Stimulated activated CD4-positive, alpha-beta T cell treated with anti-CD3 and anti-CD28 coated beads, Interleukin-2, amount 100 ng/mL, for 24 hours (primary cell): ENCODE data around the gene RSPO3.

Experiments
- DNase-seq, 2 donors: peaks; one replicate each; pipeline ENCODE4 v3.0.0-alpha.2; 2020

Gene RSPO3

GRCh38 chr6:127114214-127114760, 4.2 kb upstream of the RSPO3 start:
- no peak for DNase-seq

GRCh38 chr6:127115084-127115655, 3.3 kb upstream of the RSPO3 start:
- no peak for DNase-seq

GRCh38 chr6:127115746-127116145, 2.7 kb upstream of the RSPO3 start:
- DNase-seq, result no peak

- no peak for DNase-seq
Observed at GRCh38 chr6:127117979-127118297, 533 bp upstream of the RSPO3 start.

GRCh38 chr6:127119102-127120022, 891 bp downstream of the RSPO3 start:
- peak in 1 of 2 donors; percentile 33 for DNase-seq

- peak in 1 of 2 donors; percentile 5 for DNase-seq
Observed at GRCh38 chr6:127120023-127120786, 1.7 kb downstream of the RSPO3 start.

- peak; percentile 63 to 81 for DNase-seq
Observed at GRCh38 chr6:127120787-127121636, 2.5 kb downstream of the RSPO3 start.

GRCh38 chr6:127121637-127121960, 3.1 kb downstream of the RSPO3 start:
- no peak for DNase-seq

- no peak for DNase-seq
Observed at GRCh38 chr6:127124172-127124571, 5.7 kb downstream of the RSPO3 start.

GRCh38 chr6:127124680-127125079, 6.2 kb downstream of the RSPO3 start:
- DNase-seq, result no peak

- no peak for DNase-seq
Observed at GRCh38 chr6:127128066-127128465, 9.6 kb downstream of the RSPO3 start.

GRCh38 chr6:127129251-127129650, 10.8 kb downstream of the RSPO3 start:
- no peak for DNase-seq

- no peak for DNase-seq
Observed at GRCh38 chr6:127131275-127131674, 12.8 kb downstream of the RSPO3 start.

GRCh38 chr6:127131772-127132376, 13.4 kb downstream of the RSPO3 start:
- DNase-seq, result no peak

- no peak for DNase-seq
Observed at GRCh38 chr6:127134136-127134535, 15.7 kb downstream of the RSPO3 start.

- no peak for DNase-seq
Observed at GRCh38 chr6:127136786-127137185, 18.3 kb downstream of the RSPO3 start.

GRCh38 chr6:127146932-127147331, 28.5 kb downstream of the RSPO3 start:
- no peak for DNase-seq

GRCh38 chr6:127147534-127147933, 29.1 kb downstream of the RSPO3 start:
- DNase-seq, result no peak

GRCh38 chr6:127148511-127148910, 30.0 kb downstream of the RSPO3 start:
- DNase-seq, result no peak

GRCh38 chr6:127154509-127154908, 36.0 kb downstream of the RSPO3 start:
- DNase-seq, result no peak

- no peak for DNase-seq
Observed at GRCh38 chr6:127160484-127160883, 42.0 kb downstream of the RSPO3 start.

GRCh38 chr6:127162836-127163235, 44.4 kb downstream of the RSPO3 start:
- DNase-seq, result no peak
